Heart right ventricle (tissue), 16 donors: ENCODE data around the gene HOXA1. TPM values are rescaled to one million over a fixed set of nuclear protein-coding genes. Genes with fewer than 3 reads are reported as not detected.

Experiments used
- ATAC-seq, 8 donors: fragments of 200-7000 bp; cut with Tn5 transposase; one replicate each; pipeline ENCODE4 v1.9.1; 2020; ENCODE audit warnings: mild to moderate bottlenecking in 8 of 8, moderate library complexity in 8 of 8, moderate number of reproducible peaks in 1 of 8
- DNase-seq, 2 donors: peaks; one replicate each; pipeline ENCODE4 v3.0.0-alpha.2; 2020
- H3K27ac ChIP-seq, 10 donors: fragments of 200-600 bp; sonication (generic) in 2 of 10; one replicate each; pipeline versions ENCODE4 v1.5.0 to v1.8.0; 2020 to 2022; ENCODE audit warnings: mild to moderate bottlenecking in 3 of 10
- H3K27me3 ChIP-seq, 7 donors: fragments of 200-600 bp; one replicate each; pipeline ENCODE4 v1.8.0; 2021 to 2022; ENCODE audit warnings: mild to moderate bottlenecking in 2 of 7
- H3K36me3 ChIP-seq, 9 donors: fragments of 200-600 bp; sonication (generic) in 1 of 9; one replicate each; pipeline versions ENCODE4 v1.5.0 to v1.8.0; 2020 to 2022; ENCODE audit warnings: mild to moderate bottlenecking in 2 of 9
- H3K4me1 ChIP-seq, 9 donors: fragments of 200-600 bp; sonication (generic) in 1 of 9; one replicate each; pipeline versions ENCODE4 v1.5.0 to v1.8.0; 2020 to 2022; ENCODE audit warnings: mild to moderate bottlenecking in 4 of 9
- H3K4me3 ChIP-seq, 10 donors: fragments of 200-600 bp; sonication (generic) in 2 of 10; one replicate each; pipeline versions ENCODE4 v1.5.0 to v1.8.0; 2020 to 2022; ENCODE audit warnings: mild to moderate bottlenecking in 7 of 10, moderate library complexity in 2 of 10
- H3K9me3 ChIP-seq, 11 donors: fragments of 200-600 bp in 10 of 11; sonication (generic) in 2 of 11; one replicate each; pipeline versions ENCODE4 v1.5.0 to v1.8.0; 2013 to 2022; ENCODE audit warnings: mild to moderate bottlenecking in 2 of 11, control low read depth in 1 of 11, moderate library complexity in 1 of 11
- WGBS, 2 donors: extraction: QIAGEN DNeasy Blood & Tissue Kit; methylation state at CpG; one replicate each; pipeline ENCODE4 v1.1.7; 2013; ENCODE audit warnings: inconsistent platforms in 1 of 2; 5-methylcytosine and 5-hydroxymethylcytosine counted together
- intact Hi-C, 10 donors: fragments of 100-400 bp; cut with DNase I; formaldehyde crosslinking; loops; one replicate each; pipeline versions ENCODE4 v1.11.1 to v1.14.2; 2022
- polyA plus RNA-seq, 2 donors: library from polyadenylated mRNA; stranded (reverse); fragments of 200-250 nt; gene quantifications; one replicate each; pipeline ENCODE4 v1.2.3, GENCODE V29; 2013
- total RNA-seq, 10 donors: library from RNA; stranded (reverse); fragmentation: NEBNext Ultra II Directional in 3 of 10; extraction: Animal tissue kit (Norgen Biotek cat#: 25700) in 3 of 10; gene quantifications; one replicate each; pipeline versions ENCODE4 v1.2.1 to v1.2.4, GENCODE V29; 2021 to 2023
- TF ChIP-seq, protein P1 (sequence below), 9 donors: fragments of 200-600 bp; sonication (generic) in 2 of 9; IDR thresholded peaks; one replicate each; pipeline versions ENCODE4 v1.5.0 to v1.8.0; 2021 to 2022; ENCODE audit warnings: antibody characterized with exemption in 9 of 9, mild to moderate bottlenecking in 5 of 9, moderate library complexity in 1 of 9
- donor health status: Arrhythmogenic right ventricular cardiomyopathy.
- donor health status: ischemic (EF 13 %, LVEDD 7.1; RV severe dilation, severe dysfunction).
- donor health status: healthy with polysubstance abuse.
- donor health status: DM: no; HTN: yes; CAD: no.
- donor health status: DM: no; HTN: no; CAD: no.
- donor health status: ischemic (EF 25% LVEDD 6.9; RV normal size, moderate dysfunction).
- donor health status: ischemic (EF 25% LVEDD 5.7; RV mildly dilated, moderate dysfunction).
- donor health status: healthy.
- donor health status: DM: yes; HTN: yes; CAD: no.
- donor health status: Ischemic cardiomyopathy.
- donor health status: ischemic (EF 35%, LVEDD 5.7; RV mildly dilated, moderate dysfunction).
- donor health status: nonischemic (EF 11% LVEDD 7.7; RV severe dilation, severe dysfunction).
- donor health status: DM: yes; HTN: yes; CAD: no.
- donor health status: PGD.
- donor health status: ischemic (EF 29% LVEDD 5.4; RV normal size, mild dysfunction).
- donor health status: nonischemic (EF 23%, LVEDD 6.1; RV moderate dilation, normal function).

HOXA1 gene
- total and polyA plus RNA-seq, 12 donors: 0.07 to 0.37 (median 0.15) TPM; not detected in 9

GRCh38 chr7:27065709-27066108 lies 30.1 kb downstream of the HOXA1 start:
- WGBS, 2 donors: 88 to 93% methylated on average over 2 of the region's 2 CpGs
- no peaks in the 10 kb centered on the region for H3K36me3 ChIP-seq
- DNase-seq: no peak

DNA sequence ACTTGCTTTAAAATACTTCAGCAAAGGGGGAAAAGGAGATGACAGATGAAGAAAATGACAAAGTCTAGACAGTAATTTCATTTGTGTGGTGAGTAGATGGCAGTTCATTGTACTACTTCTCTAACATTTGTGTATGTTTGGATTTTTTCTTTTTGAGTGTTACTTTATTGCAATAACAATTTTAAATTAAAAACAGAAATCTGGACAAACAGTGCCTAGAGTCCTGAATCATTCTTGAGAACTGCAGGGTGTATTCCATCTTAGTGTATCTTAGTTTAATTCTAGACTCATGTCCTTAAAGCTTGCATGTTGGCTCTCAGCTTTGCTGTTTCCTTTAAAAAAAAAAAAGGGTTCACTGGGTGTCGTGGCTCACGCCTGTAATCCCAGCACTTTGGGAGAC lies 31.1 kb downstream of the HOXA1 start:
- H3K4me1 ChIP-seq: no peaks in the 10 kb centered on the region
- peaks cover 0 to 39% (median 16%) of the 10 kb centered on the region in 7 donors for H3K27me3 ChIP-seq
- no peaks in the 10 kb centered on the region for H3K9me3 ChIP-seq
- intact Hi-C loops: no loop called here
- no peak overlapping the region for H3K27ac ChIP-seq
- no peaks in the 10 kb centered on the region for H3K36me3 ChIP-seq
- TF ChIP-seq, protein P1, sequence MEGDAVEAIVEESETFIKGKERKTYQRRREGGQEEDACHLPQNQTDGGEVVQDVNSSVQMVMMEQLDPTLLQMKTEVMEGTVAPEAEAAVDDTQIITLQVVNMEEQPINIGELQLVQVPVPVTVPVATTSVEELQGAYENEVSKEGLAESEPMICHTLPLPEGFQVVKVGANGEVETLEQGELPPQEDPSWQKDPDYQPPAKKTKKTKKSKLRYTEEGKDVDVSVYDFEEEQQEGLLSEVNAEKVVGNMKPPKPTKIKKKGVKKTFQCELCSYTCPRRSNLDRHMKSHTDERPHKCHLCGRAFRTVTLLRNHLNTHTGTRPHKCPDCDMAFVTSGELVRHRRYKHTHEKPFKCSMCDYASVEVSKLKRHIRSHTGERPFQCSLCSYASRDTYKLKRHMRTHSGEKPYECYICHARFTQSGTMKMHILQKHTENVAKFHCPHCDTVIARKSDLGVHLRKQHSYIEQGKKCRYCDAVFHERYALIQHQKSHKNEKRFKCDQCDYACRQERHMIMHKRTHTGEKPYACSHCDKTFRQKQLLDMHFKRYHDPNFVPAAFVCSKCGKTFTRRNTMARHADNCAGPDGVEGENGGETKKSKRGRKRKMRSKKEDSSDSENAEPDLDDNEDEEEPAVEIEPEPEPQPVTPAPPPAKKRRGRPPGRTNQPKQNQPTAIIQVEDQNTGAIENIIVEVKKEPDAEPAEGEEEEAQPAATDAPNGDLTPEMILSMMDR (IDR thresholded peaks at IDR 0.05): no peak
- no peak for DNase-seq
- 88 to 95% methylated on average over 2 of the region's 2 CpGs for WGBS, 2 donors
- H3K4me3 ChIP-seq: no peak overlapping the region
- no peak for ATAC-seq

More at GRCh38 chr7:27065709-27066108, 30.1 kb downstream of the HOXA1 start:
- TF ChIP-seq, protein P1 (IDR thresholded peaks at IDR 0.05): no peak
- Histone ChIP-seq H3K4me1 (no peaks in the 10 kb centered on the region), H3K27ac (no peak overlapping the region), H3K9me3 (no peaks in the 10 kb centered on the region), H3K27me3 (peaks cover 0 to 43% (median 16%) of the 10 kb centered on the region in 7 donors), H3K4me3 (no peak overlapping the region)
- no peak for ATAC-seq
- intact Hi-C loops: no loop called here

DNA sequence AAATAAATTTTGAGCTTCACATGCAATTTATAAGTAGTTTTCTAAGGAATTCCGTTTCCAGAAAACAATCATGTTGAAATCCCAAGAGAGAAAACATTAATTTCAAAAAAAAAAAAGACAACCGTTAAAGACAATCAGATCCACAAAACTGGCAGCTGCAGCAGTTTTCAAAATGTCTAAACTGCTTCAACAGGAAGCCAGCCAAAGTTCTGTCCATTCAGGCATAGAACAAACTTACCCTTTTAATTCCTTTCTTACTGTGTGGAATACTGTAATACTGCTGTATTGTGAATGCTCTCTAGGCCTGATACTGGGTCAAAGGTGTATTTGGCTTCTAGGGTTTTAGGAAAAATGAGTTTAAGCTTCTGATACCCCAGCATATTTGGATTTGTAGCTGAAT lies 31.6 kb downstream of the HOXA1 start:
- H3K9me3 ChIP-seq: no peaks in the 10 kb centered on the region
- H3K27ac ChIP-seq: no peak overlapping the region
- WGBS, 2 donors: 38 to 43% methylated on average over 2 of the region's 2 CpGs
- ATAC-seq (no peak), DNase-seq (no peak)
- H3K36me3 ChIP-seq: no peaks in the 10 kb centered on the region
- no peaks in the 10 kb centered on the region for H3K4me1 ChIP-seq
- intact Hi-C loops: no loop called here
- TF ChIP-seq, protein P1 (IDR thresholded peaks at IDR 0.05): no peak
- peaks cover 0 to 35% (median 16%) of the 10 kb centered on the region in 7 donors for H3K27me3 ChIP-seq
- H3K4me3 ChIP-seq: no peak overlapping the region

GRCh38 chr7:27062946-27063345 lies 32.9 kb downstream of the HOXA1 start:
- WGBS, 2 donors: 85 to 90% methylated on average over 4 of the region's 4 CpGs
- Histone ChIP-seq H3K4me1 (no peaks in the 10 kb centered on the region), H3K36me3 (no peaks in the 10 kb centered on the region), H3K9me3 (no peaks in the 10 kb centered on the region), H3K27me3 (peaks cover 0 to 34% (median 12%) of the 10 kb centered on the region in 7 donors), H3K27ac (no peak overlapping the region), H3K4me3 (no peak overlapping the region)
- intact Hi-C loops: no loop called here
- TF ChIP-seq, protein P1 (IDR thresholded peaks at IDR 0.05): no peak
- no peak for ATAC-seq
- DNase-seq: no peak
